ENCODE results near the gene PRELID3B.

PRELID3B gene

DNA sequence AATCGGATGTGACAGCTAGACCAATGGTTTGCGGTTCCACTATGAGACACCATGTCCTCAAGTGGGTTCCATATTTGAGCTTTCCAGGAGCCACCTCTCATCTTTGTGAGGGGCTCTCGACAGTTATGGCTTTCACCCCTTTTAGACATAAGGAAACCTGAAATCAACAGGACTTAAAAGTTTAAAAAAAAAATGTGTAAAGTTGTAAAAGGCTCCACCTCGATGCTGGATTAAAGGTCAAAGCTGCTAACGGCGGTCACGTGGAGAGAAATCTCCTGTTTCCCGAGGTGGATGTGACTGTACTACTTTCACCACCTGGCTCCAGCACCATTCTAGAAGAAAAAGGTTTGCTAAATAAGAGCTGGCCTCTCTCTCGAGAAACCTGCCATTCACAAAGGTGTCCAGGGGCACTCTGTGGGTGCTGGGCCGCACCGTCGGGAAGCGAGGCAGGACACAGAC lies 11.0 kb downstream of the PRELID3B start:
- Mint-ChIP-seq H3K27ac (ENCODE audit: low read depth) (peak overlapping the region; percentile 78), H3K9me3 (no peaks in the 10 kb centered on the region), H3K4me3 (peak overlapping the region; percentile 87), H3K27me3 (no peaks in the 10 kb centered on the region), H3K36me3 (ENCODE audit: insufficient read depth) (peaks cover 63% of the 10 kb centered on the region), H3K4me1 (peaks cover 49% of the 10 kb centered on the region)
- no peak for ATAC-seq (replicated peaks; ENCODE audit: extremely low read depth, poor library complexity, severe bottlenecking)
- no peak for DNase-seq (ENCODE audit: low spot score in 2 of 2)

DNA sequence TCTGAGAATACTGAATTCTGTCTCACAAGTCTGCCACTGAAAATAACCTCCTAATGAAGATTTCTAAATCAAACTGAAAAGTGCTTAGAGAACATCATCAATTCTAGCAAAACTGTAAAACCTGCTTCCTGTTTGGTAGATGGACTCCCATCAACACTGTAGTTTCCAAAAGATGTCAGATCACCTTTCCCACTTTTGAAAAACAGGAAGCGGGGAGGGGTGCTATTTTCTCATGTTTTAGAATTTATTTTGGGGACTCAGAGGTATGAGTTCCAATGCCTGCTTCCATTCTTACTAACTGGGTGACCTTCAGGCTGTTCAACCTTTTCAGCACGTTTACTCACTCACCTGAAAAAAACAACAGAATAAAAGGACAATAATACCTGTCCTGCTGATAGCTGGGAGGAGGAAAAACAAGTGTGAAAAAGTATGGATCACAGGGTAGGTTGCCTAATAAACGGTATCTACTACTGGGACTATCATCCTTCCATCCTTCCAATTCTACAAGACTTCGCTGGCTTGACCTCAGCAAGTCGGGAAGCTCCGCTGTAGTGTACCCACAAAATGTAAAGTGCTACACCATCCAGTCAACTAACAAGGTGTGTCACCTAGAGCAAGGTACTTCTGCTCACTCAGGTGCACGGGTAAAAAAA lies 11.5 kb downstream of the PRELID3B start:
- Mint-ChIP-seq H3K4me1 (peaks cover 51% of the 10 kb centered on the region), H3K27ac (ENCODE audit: low read depth) (peak overlapping the region; percentile 78), H3K36me3 (ENCODE audit: insufficient read depth) (peaks cover 59% of the 10 kb centered on the region), H3K27me3 (no peaks in the 10 kb centered on the region), H3K9me3 (no peaks in the 10 kb centered on the region), H3K4me3 (peak overlapping the region; percentile 87)
- no peak for DNase-seq (ENCODE audit: low spot score in 2 of 2)
- ATAC-seq (replicated peaks; ENCODE audit: extremely low read depth, poor library complexity, severe bottlenecking): no peak

DNA sequence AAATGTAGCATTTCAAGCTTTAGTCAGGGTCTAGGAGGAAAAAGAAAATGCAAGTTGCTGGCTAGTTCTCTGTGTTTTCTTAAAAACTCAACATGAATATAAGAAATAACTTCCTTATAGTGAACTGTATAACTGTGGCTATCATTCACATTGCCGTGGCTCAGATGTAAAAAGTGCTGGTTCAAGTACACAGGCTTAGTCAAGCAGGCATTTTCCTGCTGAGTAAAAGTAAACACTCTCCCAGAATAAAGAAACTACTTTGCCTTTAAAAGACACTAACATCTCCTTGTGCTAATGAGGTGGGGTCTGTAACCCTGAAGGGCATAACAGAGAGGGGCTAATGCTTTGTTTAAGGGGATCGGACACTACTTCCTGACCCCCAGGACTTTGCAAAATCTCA lies 13.8 kb downstream of the PRELID3B start:
- peak overlapping the region; percentile 59 for H3K4me3 Mint-ChIP-seq
- DNase-seq (ENCODE audit: low spot score in 2 of 2): no peak
- peaks cover 67% of the 10 kb centered on the region for H3K4me1 Mint-ChIP-seq
- H3K27ac Mint-ChIP-seq (ENCODE audit: low read depth): peak overlapping the region; percentile 44
- peaks cover 54% of the 10 kb centered on the region for H3K36me3 Mint-ChIP-seq (ENCODE audit: insufficient read depth)
- no peaks in the 10 kb centered on the region for H3K9me3 Mint-ChIP-seq
- no peaks in the 10 kb centered on the region for H3K27me3 Mint-ChIP-seq
- no peak for ATAC-seq (replicated peaks; ENCODE audit: extremely low read depth, poor library complexity, severe bottlenecking)

DNA sequence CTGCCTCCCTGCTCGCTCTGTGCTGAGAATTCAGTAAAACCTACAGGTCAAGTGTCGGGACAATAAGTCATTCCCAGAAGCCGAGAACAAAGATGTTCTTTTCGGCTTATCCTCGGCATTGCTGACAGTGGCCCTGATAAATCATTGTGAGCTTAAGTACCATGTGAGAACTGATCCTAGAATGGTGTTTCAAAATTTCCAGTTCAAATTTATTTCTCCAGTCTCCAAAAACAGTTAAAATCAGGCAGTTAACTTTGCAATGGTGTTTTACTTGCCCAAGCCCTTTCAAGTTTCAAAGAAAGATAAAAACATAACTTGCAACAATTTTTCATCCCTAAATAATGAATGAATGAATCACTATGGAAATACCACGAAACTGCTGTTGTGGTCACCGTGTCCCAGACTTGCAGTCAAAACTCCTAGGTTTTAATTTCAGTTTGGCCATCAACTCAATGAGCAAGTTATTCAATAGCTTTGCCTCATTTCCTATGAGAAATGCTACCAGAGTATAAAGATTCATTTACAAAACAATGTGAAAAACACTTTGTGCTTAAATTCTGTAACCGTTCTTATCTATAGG lies 14.8 kb downstream of the PRELID3B start:
- peaks cover 62% of the 10 kb centered on the region for H3K36me3 Mint-ChIP-seq (ENCODE audit: insufficient read depth)
- DNase-seq (ENCODE audit: low spot score in 2 of 2) (no peak), ATAC-seq (replicated peaks; ENCODE audit: extremely low read depth, poor library complexity, severe bottlenecking) (no peak)
- no peak overlapping the region for H3K4me3 Mint-ChIP-seq
- H3K4me1 Mint-ChIP-seq: peaks cover 66% of the 10 kb centered on the region
- no peaks in the 10 kb centered on the region for H3K9me3 Mint-ChIP-seq
- peak overlapping the region; percentile 3 for H3K27ac Mint-ChIP-seq (ENCODE audit: low read depth)
- no peaks in the 10 kb centered on the region for H3K27me3 Mint-ChIP-seq

DNA sequence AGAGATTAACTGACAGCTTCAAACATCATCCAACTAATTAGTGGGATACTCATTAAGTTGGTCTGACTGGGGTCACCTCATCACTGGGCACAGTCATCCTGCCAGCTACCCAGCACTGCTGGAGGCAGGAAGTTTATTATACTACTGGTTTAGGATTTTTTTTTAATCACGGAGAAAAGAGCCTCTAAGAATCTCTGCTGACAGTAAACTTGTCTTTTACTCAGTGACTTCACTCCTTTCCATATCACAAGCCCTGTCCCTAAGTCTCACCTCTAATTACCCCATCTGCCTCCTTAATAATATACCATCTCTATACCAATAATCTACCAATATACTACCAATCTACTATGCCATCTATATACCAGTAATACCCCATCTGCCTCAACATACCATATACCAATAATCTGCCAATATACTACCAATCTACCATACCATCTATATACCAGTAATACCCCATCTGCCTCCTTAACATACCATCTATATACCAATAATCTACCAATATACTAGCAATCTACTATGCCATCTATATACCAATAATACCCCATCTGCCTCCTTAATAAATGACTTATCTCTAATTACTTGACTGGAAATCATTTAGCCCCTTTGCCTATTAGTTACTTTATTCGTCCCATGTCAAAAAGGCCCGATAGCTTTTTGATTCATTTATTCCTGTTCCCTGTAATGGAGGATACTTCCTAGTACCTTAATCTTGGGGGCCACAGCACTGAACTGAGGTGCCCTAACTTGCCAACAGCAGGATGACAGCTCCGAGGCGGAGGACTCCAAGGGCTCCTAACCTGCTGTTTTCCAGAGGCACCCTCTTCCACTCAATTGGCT lies 15.5 kb downstream of the PRELID3B start:
- H3K4me3 Mint-ChIP-seq: peak overlapping the region; percentile 0
- peak overlapping the region; percentile 3 for H3K27ac Mint-ChIP-seq (ENCODE audit: low read depth)
- no peak for ATAC-seq (replicated peaks; ENCODE audit: extremely low read depth, poor library complexity, severe bottlenecking)
- H3K36me3 Mint-ChIP-seq (ENCODE audit: insufficient read depth): peaks cover 62% of the 10 kb centered on the region
- DNase-seq (ENCODE audit: low spot score in 2 of 2): no peak
- no peaks in the 10 kb centered on the region for H3K27me3 Mint-ChIP-seq
- H3K4me1 Mint-ChIP-seq: peaks cover 62% of the 10 kb centered on the region
- no peaks in the 10 kb centered on the region for H3K9me3 Mint-ChIP-seq

DNA sequence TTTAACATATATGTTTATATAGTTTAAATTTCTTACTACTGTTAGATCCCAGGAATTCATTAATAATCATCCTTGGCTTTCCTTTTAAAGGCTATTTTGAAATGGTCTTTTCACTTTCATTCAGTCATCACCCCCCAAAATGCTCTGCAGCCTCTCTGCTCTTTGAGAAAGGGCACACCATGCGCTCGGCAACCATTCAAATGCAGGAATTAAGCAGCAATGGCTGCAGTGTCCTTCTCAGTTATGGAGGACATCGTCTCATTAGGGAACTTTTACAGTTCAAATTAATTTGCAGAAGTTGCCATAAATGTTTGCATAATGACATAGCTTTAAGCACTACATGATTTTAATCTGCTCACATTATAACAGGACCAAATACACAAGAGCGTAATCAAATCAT lies 17.1 kb downstream of the PRELID3B start:
- H3K36me3 Mint-ChIP-seq (ENCODE audit: insufficient read depth): peaks cover 57% of the 10 kb centered on the region
- no peak for DNase-seq (ENCODE audit: low spot score in 2 of 2)
- H3K4me1 Mint-ChIP-seq: peaks cover 52% of the 10 kb centered on the region
- ATAC-seq (replicated peaks; ENCODE audit: extremely low read depth, poor library complexity, severe bottlenecking): no peak
- H3K4me3 Mint-ChIP-seq: no peak overlapping the region
- H3K9me3 Mint-ChIP-seq: no peaks in the 10 kb centered on the region
- no peak overlapping the region for H3K27ac Mint-ChIP-seq (ENCODE audit: low read depth)
- H3K27me3 Mint-ChIP-seq: no peaks in the 10 kb centered on the region

DNA sequence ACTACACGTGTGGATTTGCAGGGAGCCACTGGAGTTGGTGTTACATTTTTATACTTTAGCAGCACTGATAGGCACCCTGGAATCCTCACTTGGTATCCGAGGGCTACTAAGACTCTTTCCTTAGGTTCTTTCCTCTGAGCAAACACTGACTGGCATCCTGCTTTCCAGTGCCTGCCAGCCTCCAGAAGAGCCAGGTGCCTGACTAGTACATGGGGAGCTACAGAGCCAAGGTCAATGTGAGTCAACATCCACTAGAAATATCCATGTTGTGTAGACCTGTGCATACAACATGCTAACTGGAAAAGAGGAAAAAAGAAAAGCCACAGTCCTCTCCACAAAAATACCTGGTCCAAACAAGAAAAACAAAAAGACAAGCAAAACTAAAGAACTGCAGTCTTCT lies 17.5 kb downstream of the PRELID3B start:
- Mint-ChIP-seq H3K4me1 (peaks cover 48% of the 10 kb centered on the region), H3K36me3 (ENCODE audit: insufficient read depth) (peaks cover 53% of the 10 kb centered on the region), H3K4me3 (no peak overlapping the region), H3K27me3 (no peaks in the 10 kb centered on the region), H3K27ac (ENCODE audit: low read depth) (no peak overlapping the region), H3K9me3 (no peaks in the 10 kb centered on the region)
- DNase-seq (ENCODE audit: low spot score in 2 of 2) (no peak), ATAC-seq (replicated peaks; ENCODE audit: extremely low read depth, poor library complexity, severe bottlenecking) (no peak)

DNA sequence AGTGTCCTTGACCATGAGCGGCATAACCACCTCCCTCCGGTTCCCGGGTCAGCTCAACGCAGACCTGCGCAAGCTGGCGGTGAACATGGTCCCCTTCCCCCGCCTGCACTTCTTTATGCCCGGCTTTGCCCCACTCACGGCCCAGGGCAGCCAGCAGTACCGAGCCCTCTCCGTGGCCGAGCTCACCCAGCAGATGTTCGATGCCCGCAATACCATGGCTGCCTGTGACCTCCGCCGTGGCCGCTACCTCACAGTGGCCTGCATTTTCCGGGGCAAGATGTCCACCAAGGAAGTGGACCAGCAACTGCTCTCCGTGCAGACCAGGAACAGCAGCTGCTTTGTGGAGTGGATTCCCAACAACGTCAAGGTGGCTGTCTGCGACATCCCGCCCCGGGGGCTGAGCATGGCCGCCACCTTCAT lies 18.5 kb downstream of the PRELID3B start:
- no peaks in the 10 kb centered on the region for H3K27me3 Mint-ChIP-seq
- H3K27ac Mint-ChIP-seq (ENCODE audit: low read depth): no peak overlapping the region
- H3K4me1 Mint-ChIP-seq: peaks cover 40% of the 10 kb centered on the region
- DNase-seq (ENCODE audit: low spot score in 2 of 2): no peak
- no peak for ATAC-seq (replicated peaks; ENCODE audit: extremely low read depth, poor library complexity, severe bottlenecking)
- peaks cover 46% of the 10 kb centered on the region for H3K36me3 Mint-ChIP-seq (ENCODE audit: insufficient read depth)
- no peak overlapping the region for H3K4me3 Mint-ChIP-seq
- H3K9me3 Mint-ChIP-seq: no peaks in the 10 kb centered on the region

DNA sequence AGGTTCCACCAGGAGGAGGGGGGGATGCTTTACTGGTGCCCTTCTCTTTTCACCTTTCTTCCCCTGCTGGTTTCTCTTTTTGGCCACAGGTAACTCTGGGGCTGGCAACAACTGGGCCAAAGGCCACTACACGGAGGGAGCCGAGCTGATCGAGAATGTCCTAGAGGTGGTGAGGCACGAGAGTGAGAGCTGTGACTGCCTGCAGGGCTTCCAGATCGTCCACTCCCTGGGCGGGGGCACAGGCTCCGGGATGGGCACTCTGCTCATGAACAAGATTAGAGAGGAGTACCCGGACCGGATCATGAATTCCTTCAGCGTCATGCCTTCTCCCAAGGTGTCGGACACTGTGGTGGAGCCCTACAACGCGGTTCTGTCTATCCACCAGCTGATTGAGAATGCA lies 19.0 kb downstream of the PRELID3B start:
- Mint-ChIP-seq H3K36me3 (ENCODE audit: insufficient read depth) (peaks cover 41% of the 10 kb centered on the region), H3K4me1 (peaks cover 35% of the 10 kb centered on the region), H3K9me3 (no peaks in the 10 kb centered on the region), H3K27me3 (no peaks in the 10 kb centered on the region), H3K27ac (ENCODE audit: low read depth) (no peak overlapping the region), H3K4me3 (no peak overlapping the region)
- no peak for ATAC-seq (replicated peaks; ENCODE audit: extremely low read depth, poor library complexity, severe bottlenecking)
- DNase-seq (ENCODE audit: low spot score in 2 of 2): no peak

DNA sequence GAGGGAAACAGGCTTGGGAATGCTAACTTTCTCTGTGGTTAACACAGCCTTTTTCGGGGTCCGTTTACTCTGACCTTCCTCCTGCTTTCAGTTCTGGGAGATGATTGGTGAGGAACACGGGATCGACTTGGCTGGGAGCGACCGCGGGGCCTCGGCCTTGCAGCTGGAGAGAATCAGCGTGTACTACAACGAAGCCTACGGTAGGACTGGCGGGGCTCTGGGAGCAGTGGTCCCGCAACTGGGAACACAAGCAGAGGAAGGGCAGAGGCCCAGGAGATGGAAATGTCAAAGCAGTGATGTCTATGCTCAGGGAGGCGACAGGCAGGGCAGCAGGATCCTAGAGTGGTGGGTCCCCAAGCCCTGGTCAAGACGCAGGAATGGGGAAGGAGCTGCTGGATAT lies 19.8 kb downstream of the PRELID3B start:
- Mint-ChIP-seq H3K27me3 (no peaks in the 10 kb centered on the region), H3K4me3 (no peak overlapping the region), H3K36me3 (ENCODE audit: insufficient read depth) (peaks cover 34% of the 10 kb centered on the region), H3K9me3 (no peaks in the 10 kb centered on the region), H3K4me1 (peaks cover 33% of the 10 kb centered on the region), H3K27ac (ENCODE audit: low read depth) (no peak overlapping the region)
- ATAC-seq (replicated peaks; ENCODE audit: extremely low read depth, poor library complexity, severe bottlenecking) (no peak), DNase-seq (ENCODE audit: low spot score in 2 of 2) (no peak)

DNA sequence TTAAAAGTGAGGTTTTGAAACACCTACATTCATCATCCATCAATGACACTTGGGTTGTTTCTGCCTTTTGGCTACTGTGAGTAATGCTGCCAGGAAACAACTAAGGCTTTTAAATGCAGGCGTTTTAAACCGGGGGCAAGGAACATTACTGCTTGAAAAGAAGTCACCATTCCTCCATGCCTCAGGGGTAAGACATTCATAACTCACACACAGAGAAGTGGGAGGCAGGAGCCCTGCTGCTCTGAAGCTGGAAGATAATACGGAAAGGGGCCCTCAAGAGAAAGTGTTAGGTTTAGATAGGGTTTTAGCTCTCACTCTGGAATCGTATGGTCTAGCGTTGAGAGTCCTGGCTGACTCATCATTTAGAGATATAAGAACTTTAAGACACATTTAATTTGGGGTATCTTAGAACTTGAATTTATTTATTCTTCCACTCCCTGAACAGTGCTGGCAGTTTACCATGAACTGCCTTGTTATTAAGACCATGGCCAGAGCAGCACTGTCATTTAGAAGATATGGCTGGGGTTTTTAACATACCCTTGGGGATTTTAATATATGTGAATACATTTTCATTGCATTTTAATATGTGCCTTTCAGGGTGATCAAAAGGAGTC lies 21.5 kb downstream of the PRELID3B start:
- DNase-seq (ENCODE audit: low spot score in 2 of 2) (no peak), ATAC-seq (replicated peaks; ENCODE audit: extremely low read depth, poor library complexity, severe bottlenecking) (no peak)
- Mint-ChIP-seq H3K27ac (ENCODE audit: low read depth) (no peak overlapping the region), H3K27me3 (no peaks in the 10 kb centered on the region), H3K9me3 (no peaks in the 10 kb centered on the region), H3K4me1 (peaks cover 35% of the 10 kb centered on the region), H3K36me3 (ENCODE audit: insufficient read depth) (peaks cover 26% of the 10 kb centered on the region), H3K4me3 (no peak overlapping the region)

DNA sequence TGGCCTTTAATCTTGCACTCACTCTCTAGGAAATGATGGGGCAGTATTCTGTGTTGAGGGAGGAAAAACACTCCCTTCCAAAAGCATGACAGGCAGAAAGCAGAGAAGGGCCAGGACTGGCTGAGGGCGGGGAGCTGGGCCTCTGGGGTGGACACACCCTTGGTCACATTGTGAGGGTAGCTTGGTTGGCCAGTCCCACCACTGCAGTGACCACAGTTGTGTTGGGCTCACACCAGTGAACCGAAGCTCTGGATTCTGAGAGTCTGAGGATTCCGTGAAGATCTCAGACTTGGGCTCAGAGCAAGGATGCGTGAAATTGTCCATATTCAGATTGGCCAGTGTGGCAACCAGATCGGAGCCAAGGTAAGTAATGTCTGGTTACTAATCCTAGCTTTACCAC lies 23.4 kb downstream of the PRELID3B start, which contains the start of gene TUBB1:
Gene TUBB1 (plus strand): TSS at position 213 of the 400 bp plus-strand sequence. CDS start 94 bp downstream, at position 307.
- Mint-ChIP-seq H3K27ac (ENCODE audit: low read depth) (no peak within 1 kb of the TSS), H3K4me3 (no peak within 1 kb of the TSS), H3K27me3 (no peaks in the 10 kb centered on the region), H3K36me3 (ENCODE audit: insufficient read depth) (peaks cover 14% of the 10 kb centered on the region), H3K4me1 (peaks cover 28% of the 10 kb centered on the region), H3K9me3 (no peaks in the 10 kb centered on the region)
- DNase-seq (ENCODE audit: low spot score in 2 of 2) (no peak), ATAC-seq (replicated peaks; ENCODE audit: extremely low read depth, poor library complexity, severe bottlenecking) (no peak)

Data from central memory CD8-positive, alpha-beta T cell (primary cell).